ENCODE results near the gene PIM1.
"Not testable (repeated sequence)": the region's sequence is repeated elsewhere in the genome, so short reads cannot be mapped to it uniquely, and the experiment has no call there.

Gene PIM1

GRCh38 chr6:37169496-37170272 lies at the start of gene PIM1:
PIM1 (plus strand) TSS chr6:37170152; CDS start chr6:37170576, 424 bp downstream.
- DNase-seq (ENCODE audit: low read depth) = peak; percentile 79

DNA sequence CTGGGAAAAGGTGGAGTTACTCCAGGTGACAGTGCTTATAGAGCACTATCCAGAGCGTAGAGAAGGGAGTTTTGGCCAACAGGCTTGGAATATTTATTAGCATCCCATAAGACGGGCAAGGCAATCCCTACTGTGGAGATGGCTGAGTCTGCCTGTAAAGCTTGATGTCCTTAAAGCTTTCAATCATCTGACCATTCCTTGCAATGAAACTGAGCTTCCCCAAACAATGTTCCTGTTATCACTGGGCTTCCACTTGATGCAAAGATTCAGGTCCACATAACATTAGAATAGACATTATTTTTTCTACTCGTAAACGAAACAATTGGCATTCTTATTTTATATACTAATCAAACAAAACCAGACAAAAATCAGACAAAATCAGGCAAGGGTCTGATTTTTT lies 48.4 kb upstream of the PIM1 start:
- DNase-seq (ENCODE audit: low read depth) = no peak

GRCh38 chr6:37122861-37123260 lies 47.1 kb upstream of the PIM1 start:
- DNase-seq (ENCODE audit: low read depth) = peak; percentile 64

DNA sequence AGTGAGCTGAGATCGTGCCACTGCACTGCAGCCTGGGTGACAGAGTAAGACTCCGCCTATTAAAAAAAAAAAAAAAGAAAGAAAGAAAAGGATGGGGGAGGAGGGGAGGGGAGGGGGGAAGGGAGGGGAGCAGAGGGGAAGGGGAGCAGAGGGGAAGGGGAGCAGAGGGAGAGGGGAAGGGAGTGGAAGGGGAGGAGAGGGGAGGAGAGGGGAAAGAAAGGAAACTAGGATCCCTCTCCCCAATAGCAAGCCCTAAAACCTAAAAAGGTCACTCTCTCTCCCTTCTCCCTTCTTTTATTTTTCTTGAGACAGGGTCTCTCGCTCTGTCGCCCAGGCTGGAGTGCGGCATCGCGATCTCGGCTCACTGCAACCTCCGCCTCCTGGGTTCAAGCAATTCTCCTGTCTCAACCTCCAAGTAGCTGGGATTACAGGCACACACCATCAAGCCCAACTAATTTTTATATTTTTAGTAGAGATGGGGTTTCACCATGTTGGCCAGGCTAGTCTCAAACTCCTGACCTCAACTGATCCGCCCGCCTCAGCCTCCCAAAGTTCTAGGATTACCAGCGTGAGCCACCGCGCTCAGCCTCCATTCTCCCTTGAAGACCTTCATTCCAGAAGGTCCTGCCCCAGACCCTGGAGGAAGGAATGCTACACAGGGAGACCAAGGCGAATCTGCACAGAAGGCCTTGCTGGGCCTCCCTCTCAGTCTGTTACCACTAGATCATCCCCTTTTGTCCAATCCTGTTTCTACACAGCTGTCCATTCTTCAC lies 45.8 kb upstream of the PIM1 start:
- no peak for DNase-seq (ENCODE audit: low read depth)

DNA sequence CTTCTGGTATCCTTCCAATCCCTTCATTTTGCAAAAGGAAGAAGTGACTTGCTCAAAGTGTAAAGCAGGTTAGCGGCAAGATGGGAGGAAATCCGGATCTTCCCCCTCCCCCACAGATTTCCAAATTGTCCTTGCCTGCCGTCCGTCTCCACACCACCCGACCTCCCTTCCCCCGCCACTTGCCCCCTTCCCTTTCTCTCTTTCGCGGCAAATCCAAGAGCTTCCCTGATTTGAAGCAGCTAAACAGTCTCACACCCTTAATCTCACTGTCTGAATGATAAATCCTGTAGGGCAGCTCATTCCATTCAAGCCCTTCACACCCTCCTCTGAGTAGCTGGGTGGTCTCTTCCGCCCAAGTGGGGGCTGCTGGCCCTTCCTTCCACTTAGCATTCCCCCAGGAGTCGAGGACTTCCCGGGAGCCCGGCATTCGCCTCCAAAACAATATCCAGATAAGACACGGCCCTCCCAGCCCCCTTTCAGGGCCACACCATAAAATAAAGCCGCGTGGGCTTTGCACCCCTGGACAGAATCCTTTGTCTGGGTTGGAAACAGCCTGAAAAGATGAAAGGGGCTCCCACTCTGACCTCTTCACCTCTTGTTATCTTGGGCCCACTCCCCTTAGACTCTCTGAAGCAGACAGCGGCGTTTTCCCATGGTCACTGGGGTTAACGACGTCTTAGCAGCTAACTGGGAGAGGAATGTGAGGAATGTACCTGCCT lies 44.0 kb upstream of the PIM1 start:
- DNase-seq (ENCODE audit: low read depth) = no peak

DNA sequence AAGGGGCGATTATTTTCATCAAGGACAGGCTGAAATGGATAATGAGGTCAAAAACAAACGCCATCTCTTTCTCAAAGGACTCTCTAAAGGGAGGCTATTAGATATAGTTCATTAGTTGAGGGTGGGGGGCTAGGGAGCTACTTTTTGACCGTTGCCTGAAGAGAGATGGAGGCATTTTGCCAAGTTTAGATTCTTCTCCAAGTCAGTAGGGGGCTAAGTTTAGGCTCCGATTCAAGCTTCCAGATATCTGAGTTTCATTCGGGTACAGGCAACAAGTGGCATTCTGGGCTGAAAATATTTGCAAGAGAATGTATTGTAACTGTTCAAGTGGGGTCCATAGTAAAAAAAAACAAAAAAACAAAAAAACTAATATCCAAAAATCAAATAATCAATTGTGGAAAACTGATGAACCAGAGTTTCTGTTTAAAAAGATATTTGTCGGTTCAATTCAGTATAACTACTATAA lies 43.4 kb upstream of the PIM1 start:
- DNase-seq (ENCODE audit: low read depth) = no peak

DNA sequence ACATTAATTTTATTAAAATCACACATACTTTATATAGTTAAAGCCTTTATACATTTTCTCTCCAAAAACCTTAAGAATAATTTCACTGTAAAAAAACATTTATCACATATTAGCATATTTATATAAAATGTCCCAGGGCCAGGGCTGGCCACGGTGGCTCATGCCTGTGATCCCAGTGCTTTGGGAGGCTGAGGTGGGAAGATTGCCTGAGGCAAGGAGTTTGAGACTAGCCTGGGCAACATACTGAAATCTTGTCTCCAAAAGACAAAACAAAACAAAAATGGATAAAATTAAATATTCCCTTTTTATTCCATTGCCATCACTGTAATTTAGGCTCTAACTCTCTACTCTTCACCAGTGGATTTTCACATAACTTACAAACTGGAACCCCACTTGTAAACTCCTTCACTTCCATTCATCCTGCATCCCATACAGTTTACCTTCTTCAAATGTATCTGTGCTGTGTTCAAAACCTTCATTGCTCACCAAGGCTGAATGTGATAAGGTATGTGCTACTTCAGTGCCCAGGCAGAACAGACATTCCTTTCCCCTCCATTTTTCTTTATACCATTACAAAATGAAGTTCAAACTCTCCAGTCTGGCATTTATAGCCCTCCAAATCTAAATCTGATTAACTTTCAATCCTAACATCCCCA lies 42.9 kb upstream of the PIM1 start:
- DNase-seq (ENCODE audit: low read depth) = no peak

DNA sequence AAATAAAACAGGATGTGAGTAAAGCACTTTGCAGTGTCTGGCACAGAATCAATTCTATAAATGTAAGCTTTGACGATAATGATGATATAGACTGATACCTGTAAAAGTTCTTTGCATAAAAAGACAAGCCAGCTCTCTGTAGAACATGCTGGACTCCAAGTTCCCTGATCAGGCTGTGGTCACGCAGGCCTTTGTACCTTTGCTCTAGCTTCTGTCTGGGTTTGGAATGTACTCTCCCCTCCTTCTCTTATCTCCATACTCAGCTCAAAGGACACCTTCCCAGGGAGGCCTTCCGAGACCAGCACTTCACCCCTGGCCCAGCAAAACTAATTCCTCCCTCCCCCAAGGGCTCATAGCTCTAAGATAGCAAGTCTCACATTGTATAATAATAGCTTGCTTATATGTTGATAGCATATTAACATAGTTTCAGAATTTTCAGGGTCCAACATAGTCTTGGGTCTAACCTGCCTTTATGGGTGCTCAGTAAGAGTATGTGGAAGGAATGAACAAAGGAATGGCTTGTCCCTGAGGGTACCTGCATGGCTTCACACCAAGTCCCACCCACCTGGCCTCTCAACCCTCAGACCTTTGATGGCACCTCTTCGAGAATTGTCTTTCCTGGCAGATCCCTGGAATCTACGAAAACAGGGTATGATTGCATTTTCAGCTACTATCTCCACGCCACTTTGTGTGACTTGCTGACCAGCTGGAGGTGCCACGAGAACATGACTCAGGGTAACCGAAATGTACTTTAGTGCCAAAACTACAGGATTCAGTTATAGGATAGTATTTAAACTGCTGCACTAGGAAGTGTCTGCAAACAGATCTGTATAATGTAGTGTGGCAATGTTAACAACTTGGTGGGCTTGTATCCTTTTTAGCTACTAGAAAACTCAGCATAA lies 41.7 kb upstream of the PIM1 start:
- DNase-seq (ENCODE audit: low read depth) = no peak

GRCh38 chr6:37128863-37129443 lies 41.0 kb upstream of the PIM1 start:
- not testable (repeated sequence) for DNase-seq (ENCODE audit: low read depth)

DNA sequence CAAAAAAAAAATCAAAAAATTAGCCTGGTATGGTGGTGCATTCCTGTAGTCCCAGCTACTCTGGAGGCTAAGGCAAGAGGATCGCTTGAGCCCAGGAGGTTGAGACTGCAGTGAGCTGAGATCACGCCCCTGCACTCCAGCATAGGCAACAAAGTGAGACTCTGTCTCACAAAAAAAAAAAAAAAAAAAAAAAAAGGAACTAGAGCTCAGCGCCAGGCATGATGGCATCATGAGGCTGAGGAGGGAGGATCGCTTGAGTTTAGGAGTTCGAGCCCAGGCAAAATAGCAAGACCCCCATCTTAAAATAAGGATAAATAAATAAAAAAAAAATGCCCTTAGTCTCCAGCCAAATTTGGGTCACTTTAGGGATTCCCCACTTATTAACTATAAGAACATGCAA lies 40.4 kb upstream of the PIM1 start:
- no peak for DNase-seq (ENCODE audit: low read depth)

DNA sequence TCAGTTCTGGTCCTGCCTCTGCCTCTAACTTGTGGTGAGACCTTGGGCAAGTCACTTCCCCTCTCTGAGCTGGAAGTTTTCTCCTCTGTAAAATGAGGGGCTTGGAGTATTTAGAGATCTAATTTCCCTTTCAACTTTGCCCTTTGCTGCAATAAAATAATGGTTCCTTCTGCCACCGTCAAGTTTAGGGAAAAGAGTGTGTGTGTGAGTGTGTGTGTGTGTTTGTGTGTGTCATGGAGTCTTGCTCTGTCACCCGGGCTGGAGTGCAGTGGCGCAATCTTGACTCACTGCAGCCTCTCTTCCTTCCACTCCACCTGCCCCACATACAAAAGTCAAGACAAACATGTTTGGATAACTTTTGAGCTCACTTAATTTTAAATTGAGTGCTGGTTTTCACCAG lies 39.2 kb upstream of the PIM1 start:
- DNase-seq (ENCODE audit: low read depth) = no peak

- DNase-seq (ENCODE audit: low read depth) = no peak
Observed at GRCh38 chr6:37131104-37131959, 38.6 kb upstream of the PIM1 start.

GRCh38 chr6:37131960-37132253 lies 38.0 kb upstream of the PIM1 start:
- no peak for DNase-seq (ENCODE audit: low read depth)

DNA sequence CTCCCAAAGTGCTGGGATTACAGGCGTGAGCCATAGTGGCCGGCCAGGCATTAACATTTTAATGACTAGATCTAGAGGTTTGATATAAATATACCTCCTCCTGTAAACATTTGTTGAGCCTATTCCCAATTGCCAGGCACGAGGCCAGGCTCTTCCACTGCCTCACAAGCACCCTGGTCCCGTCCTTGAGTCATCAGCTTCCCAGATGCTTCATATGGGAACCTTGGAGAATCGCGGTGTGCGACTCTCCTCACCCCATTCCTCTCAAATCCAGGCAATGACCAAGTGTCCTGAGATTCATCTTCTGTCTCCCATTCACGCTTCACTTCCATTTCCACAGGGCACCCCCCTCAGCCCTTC lies 35.9 kb upstream of the PIM1 start:
- peak; percentile 93 for DNase-seq (ENCODE audit: low read depth)

DNA sequence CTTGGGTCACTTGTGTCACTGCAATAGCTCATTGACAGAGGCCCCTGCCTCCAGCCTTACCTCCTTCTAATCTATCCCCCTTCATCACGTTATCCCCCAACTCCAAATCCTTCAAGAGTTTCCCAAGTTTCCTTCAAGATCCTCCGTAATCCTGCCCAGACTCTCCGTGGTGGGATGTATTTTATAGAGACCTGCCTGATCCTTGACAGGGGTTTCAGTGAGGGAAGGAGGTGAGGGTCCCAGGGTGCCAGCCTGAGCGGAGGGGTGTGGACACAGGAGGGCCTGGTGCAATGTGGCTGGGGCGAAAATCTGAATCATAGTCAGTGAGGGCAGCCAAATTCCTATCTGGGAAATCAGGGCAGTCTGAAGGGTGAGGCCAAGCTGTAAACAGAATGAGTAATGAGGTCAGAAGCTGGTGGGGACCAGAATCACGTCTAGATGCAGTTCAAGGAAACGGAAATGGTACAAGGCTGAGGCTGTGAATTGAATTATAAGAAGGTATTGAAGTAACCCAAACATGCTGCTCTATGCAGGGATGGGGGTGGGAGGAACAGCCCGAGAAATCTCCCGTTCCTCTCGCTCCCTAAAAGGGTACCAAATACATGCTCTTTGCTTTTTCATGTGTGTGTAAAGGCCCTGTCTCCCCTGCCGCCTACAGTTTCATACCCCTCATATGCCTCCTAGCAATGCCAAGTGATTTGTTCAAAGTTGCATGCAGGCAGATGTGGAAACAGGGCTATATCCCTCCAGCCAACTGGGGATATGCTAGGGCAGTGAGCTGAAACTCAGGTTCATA lies 35.4 kb upstream of the PIM1 start:
- peak; percentile 95 for DNase-seq (ENCODE audit: low read depth)

DNA sequence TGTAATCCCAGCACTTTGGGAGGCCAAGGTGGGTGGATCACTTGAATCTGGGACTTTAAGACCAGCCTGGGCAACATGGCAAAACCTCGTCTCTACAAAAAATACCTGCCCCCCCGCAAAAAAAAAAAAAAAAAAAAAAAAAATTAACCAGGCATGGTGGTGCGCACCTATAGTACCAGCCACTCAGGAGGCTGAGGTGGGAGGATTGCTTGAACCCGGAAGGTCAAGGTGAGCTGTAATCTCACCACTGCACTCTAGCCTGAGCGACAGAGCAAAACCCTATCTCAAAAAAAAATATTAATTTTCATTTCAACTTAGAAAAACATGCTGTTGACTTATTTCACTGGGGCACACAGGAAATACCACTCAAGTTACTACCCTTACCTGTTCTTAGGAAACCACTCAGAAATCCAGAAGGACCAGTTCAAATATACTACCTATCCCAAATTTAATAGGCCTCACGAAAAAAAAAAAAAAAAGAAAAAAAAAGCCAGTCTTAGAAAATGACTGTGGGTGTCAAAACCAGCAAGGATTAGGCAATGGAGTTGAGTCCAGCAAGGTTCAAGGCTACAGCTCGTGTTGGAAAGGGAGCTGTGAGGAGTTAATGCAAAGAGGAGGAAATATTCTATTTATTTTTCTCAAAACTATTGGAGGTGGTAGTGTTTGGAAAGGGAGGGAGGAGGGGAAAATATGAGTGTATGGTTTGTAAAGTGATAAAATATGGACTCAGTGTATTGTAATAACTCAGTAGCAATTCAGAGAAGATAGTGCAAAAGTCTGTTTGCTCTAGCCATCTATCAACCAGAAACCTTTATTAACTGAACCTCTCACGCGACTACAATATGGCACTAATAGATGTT lies 33.9 kb upstream of the PIM1 start:
- DNase-seq (ENCODE audit: low read depth) = no peak

- DNase-seq (ENCODE audit: low read depth) = no peak
Observed at GRCh38 chr6:37136821-37137200, 33.1 kb upstream of the PIM1 start.

All from HS-5 (cell line).